H1 (cell line): ENCODE results near the gene TEK. TPM values are rescaled to one million over a fixed set of nuclear protein-coding genes. Genes with fewer than 3 reads are reported as not detected.

ENCODE experiments used
- CTCF ChIA-PET: fragments of 300-600 bp; sonication (Branson Sonifier 250); formaldehyde crosslinking; loops from one replicate; lab custom pipeline; 2021; ENCODE audit not compliant: partially characterized antibody; lab: Charles Lee
- POLR2A ChIA-PET: fragments of 300-600 bp; sonication (Branson Sonifier 250); formaldehyde crosslinking; loops from one replicate; lab custom pipeline; 2021; ENCODE audit warnings: inconsistent platforms; ENCODE audit not compliant: partially characterized antibody; lab: Charles Lee
- DNase-seq, 2 experiments: peaks; one replicate each; pipeline versions ENCODE4 v3.0.0 to v3.0.0-alpha.2; 2010 to 2022; ENCODE audit warnings: low spot score in 2 of 2, low read depth in 1 of 2, mixed read lengths in 1 of 2
- FAIRE-seq: peaks from 2 replicates; lab custom pipeline; 2011; peaks lifted over from hg19 to GRCh38; lab: Jason Lieb, UNC
- H2AFZ ChIP-seq: 2 replicates; pipeline ENCODE4 v1.8.1; 2012; ENCODE audit warnings: low read length, inconsistent platforms
- H2AK5ac ChIP-seq: 2 replicates; pipeline ENCODE4 v1.6.1; 2013; ENCODE audit warnings: low read depth, low read length
- H2BK120ac ChIP-seq: replicated peaks from 2 replicates; pipeline ENCODE3; 2013; ENCODE audit warnings: low read depth, low read length, inconsistent platforms
- H2BK12ac ChIP-seq: 2 replicates; pipeline ENCODE4 v1.6.1; 2013; ENCODE audit warnings: low read depth, low read length
- H2BK15ac ChIP-seq: 2 replicates; pipeline ENCODE4 v1.6.1; 2013; ENCODE audit warnings: low read length
- H2BK20ac ChIP-seq: 2 replicates; pipeline ENCODE4 v1.6.1; 2013; ENCODE audit warnings: low read length
- H2BK5ac ChIP-seq: 2 replicates; pipeline ENCODE4 v1.6.1; 2013; ENCODE audit warnings: low read depth, low read length
- H3K14ac ChIP-seq: 2 replicates; pipeline ENCODE4 v1.6.1; 2013; ENCODE audit warnings: inconsistent platforms; ENCODE audit not compliant: insufficient read length
- H3K18ac ChIP-seq: 2 replicates; pipeline ENCODE4 v1.6.1; 2013; ENCODE audit warnings: low read length; ENCODE audit errors: extremely low read depth
- H3K23ac ChIP-seq: 2 replicates; pipeline ENCODE4 v1.6.1; 2013; ENCODE audit warnings: inconsistent platforms; ENCODE audit not compliant: insufficient read length
- H3K23me2 ChIP-seq: 2 replicates; pipeline ENCODE4 v1.6.1; 2013; ENCODE audit warnings: low read depth, low read length
- H3K27ac ChIP-seq: 2 replicates; pipeline ENCODE4 v1.6.1; 2011; ENCODE audit warnings: low read depth, low read length, inconsistent platforms
- H3K27me3 ChIP-seq, 4 experiments: replicated peaks in 1 of 4; 1 replicate in 1 of 4; 2 replicates in 3 of 4; pipeline versions ENCODE4 v1.6.1 to v1.8.1; 2011 to 2013; ENCODE audit warnings: low read length in 3 of 4, mild to moderate bottlenecking in 3 of 4, inconsistent platforms in 2 of 4, mixed read lengths in 2 of 4, moderate library complexity in 1 of 4; ENCODE audit not compliant: control insufficient read depth in 3 of 4, insufficient read depth in 3 of 4; ENCODE audit errors: extremely low read depth in 1 of 4
- H3K36me3 ChIP-seq, 4 experiments: 2 replicates each; pipeline versions ENCODE4 v1.6.1 to v1.8.1; 2011 to 2013; ENCODE audit warnings: mild to moderate bottlenecking in 4 of 4, low read length in 3 of 4, moderate library complexity in 2 of 4, control low read depth in 1 of 4, inconsistent platforms in 1 of 4; ENCODE audit not compliant: insufficient read depth in 4 of 4, control insufficient read depth in 2 of 4
- H3K4ac ChIP-seq: replicated peaks from 2 replicates; pipeline ENCODE3; 2013; ENCODE audit warnings: low read length, low read depth, mixed read lengths, inconsistent platforms; ENCODE audit not compliant: insufficient read length
- H3K4me1 ChIP-seq, 4 experiments: replicated peaks in 1 of 4; 1 replicate in 1 of 4; 2 replicates in 3 of 4; pipeline versions ENCODE4 v1.6.1 to v1.8.1; 2011 to 2013; ENCODE audit warnings: low read length in 3 of 4, inconsistent platforms in 2 of 4, mixed read lengths in 1 of 4; ENCODE audit not compliant: insufficient read depth in 4 of 4, control insufficient read depth in 3 of 4
- H3K4me2 ChIP-seq, 2 experiments: 2 replicates each; pipeline versions ENCODE4 v1.6.1 to v1.8.1; 2011 to 2013; ENCODE audit warnings: low read depth in 2 of 2, low read length in 2 of 2, control low read depth in 1 of 2, inconsistent platforms in 1 of 2, mild to moderate bottlenecking in 1 of 2; ENCODE audit not compliant: insufficient read depth in 1 of 2
- H3K4me3 ChIP-seq, 4 experiments: fragments of 200-600, 300-600 bp in 1 of 4; sonication (generic), shearing (Covaris generic), sonication (Bioruptor Twin) in 1 of 4; 2 replicates each; pipeline versions ENCODE4 v1.5.1 to v1.8.1; 2011 to 2016; ENCODE audit warnings: low read length in 4 of 4, low read depth in 3 of 4, control low read depth in 2 of 4, inconsistent platforms in 2 of 4, mild to moderate bottlenecking in 2 of 4, mixed read lengths in 1 of 4, moderate library complexity in 1 of 4; ENCODE audit not compliant: insufficient read depth in 2 of 4; ENCODE audit errors: extremely low read depth in 1 of 4
- H3K56ac ChIP-seq: replicated peaks from 2 replicates; pipeline ENCODE3; 2013; ENCODE audit warnings: low read depth, mild to moderate bottlenecking, mixed read lengths, low read length, inconsistent platforms; ENCODE audit not compliant: insufficient read length
- H3K79me1 ChIP-seq: 2 replicates; pipeline ENCODE4 v1.6.1; 2013; ENCODE audit warnings: low read depth, low read length, control low read depth
- H3K79me2 ChIP-seq, 2 experiments: 2 replicates each; pipeline versions ENCODE4 v1.6.1 to v1.8.1; 2012 to 2013; ENCODE audit warnings: low read length in 2 of 2, mild to moderate bottlenecking in 2 of 2, inconsistent platforms in 1 of 2; ENCODE audit not compliant: insufficient read depth in 2 of 2, control insufficient read depth in 1 of 2
- H3K9ac ChIP-seq, 4 experiments: replicated peaks in 1 of 4; 1 replicate in 1 of 4; 2 replicates in 3 of 4; pipeline versions ENCODE4 v1.6.1 to v1.8.1; 2011 to 2013; ENCODE audit warnings: low read depth in 3 of 4, low read length in 3 of 4, control low read depth in 2 of 4, mild to moderate bottlenecking in 2 of 4, moderate library complexity in 2 of 4, inconsistent platforms in 1 of 4; ENCODE audit errors: extremely low read depth in 1 of 4
- H3K9me3 ChIP-seq, 2 experiments: 2 replicates each; pipeline versions ENCODE4 v1.6.1 to v1.8.1; 2012 to 2013; ENCODE audit warnings: mild to moderate bottlenecking in 2 of 2, moderate library complexity in 2 of 2, control low read depth in 1 of 2, inconsistent platforms in 1 of 2, low read depth in 1 of 2, low read length in 1 of 2, mixed read lengths in 1 of 2; ENCODE audit not compliant: insufficient read depth in 2 of 2
- H4K20me1 ChIP-seq, 2 experiments: replicated peaks in 1 of 2; 2 replicates each; pipeline versions ENCODE3 to v1.8.1; 2011 to 2013; ENCODE audit warnings: inconsistent platforms in 2 of 2, low read length in 2 of 2, mild to moderate bottlenecking in 1 of 2; ENCODE audit not compliant: insufficient read depth in 2 of 2, control insufficient read depth in 1 of 2
- H4K5ac ChIP-seq: 2 replicates; pipeline ENCODE4 v1.6.1; 2013; ENCODE audit warnings: low read length, low read depth, mixed read lengths, inconsistent platforms; ENCODE audit not compliant: insufficient read length
- H4K8ac ChIP-seq: 2 replicates; pipeline ENCODE4 v1.8.0; 2013; ENCODE audit warnings: mild to moderate bottlenecking, moderate library complexity, low read length, inconsistent platforms; ENCODE audit not compliant: insufficient read depth; ENCODE audit errors: extremely low read depth
- H4K91ac ChIP-seq: replicated peaks from 2 replicates; pipeline ENCODE3; 2013; ENCODE audit warnings: low read length, mixed read lengths, inconsistent platforms; ENCODE audit not compliant: insufficient read length
- BRCA1 ChIP-seq: IDR thresholded peaks from 2 replicates; pipeline ENCODE4 v1.6.1; 2012; ENCODE audit warnings: low read depth, low read length, improper control_type of control experiment
- CBX5 ChIP-seq: fragments of 300-800, 300-1000 bp; sonication (generic); IDR thresholded peaks from 2 replicates; pipeline ENCODE4 v1.7.1; 2016; ENCODE audit warnings: antibody characterized with exemption, low read length, low read depth
- CHD1 ChIP-seq: IDR thresholded peaks from 2 replicates; pipeline ENCODE4 v1.6.1; 2012; ENCODE audit warnings: low read depth, low read length, improper control_type of control experiment
- CREB1 ChIP-seq: IDR thresholded peaks from 2 replicates; pipeline ENCODE4 v1.6.1; 2012; ENCODE audit warnings: inconsistent platforms
- JUN ChIP-seq: IDR thresholded peaks from 2 replicates; pipeline ENCODE4 v1.6.1; 2011; ENCODE audit warnings: low read depth, mild to moderate bottlenecking, improper control_type of control experiment, low read length
- KDM4A ChIP-seq: IDR thresholded peaks from one replicate; pipeline ENCODE4 v1.7.1; 2012; ENCODE audit warnings: low read depth, mild to moderate bottlenecking, moderate library complexity, low read length, inconsistent platforms; ENCODE audit not compliant: severe bottlenecking
- POLR2A ChIP-seq, 2 experiments: IDR thresholded peaks; 1 replicate in 1 of 2; 2 replicates in 1 of 2; pipeline ENCODE4 v1.6.1; 2011; ENCODE audit warnings: low read depth in 2 of 2, low read length in 2 of 2, mild to moderate bottlenecking in 2 of 2; ENCODE audit errors: control extremely low read depth in 1 of 2
- POLR2AphosphoS5 ChIP-seq: IDR thresholded peaks from 2 replicates; pipeline ENCODE4 v1.6.1; 2011; ENCODE audit warnings: low read depth, low read length
- RBBP5 ChIP-seq: IDR thresholded peaks from 2 replicates; pipeline ENCODE4 v1.7.1; 2012; ENCODE audit warnings: low read depth, mild to moderate bottlenecking, inconsistent platforms, low read length, moderate library complexity, borderline replicate concordance
- RFX5 ChIP-seq: IDR thresholded peaks from 2 replicates; pipeline ENCODE4 v1.6.1; 2011; ENCODE audit warnings: low read depth, low read length, improper control_type of control experiment, borderline replicate concordance
- RXRA ChIP-seq: IDR thresholded peaks from 2 replicates; pipeline ENCODE4 v1.6.1; 2011; ENCODE audit warnings: low read depth, mild to moderate bottlenecking, low read length, moderate library complexity; ENCODE audit not compliant: insufficient read depth
- TAF7 ChIP-seq: optimal IDR thresholded peaks from 2 replicates; pipeline ENCODE3; 2011; ENCODE audit warnings: low read depth, mild to moderate bottlenecking, inconsistent platforms, low read length, moderate library complexity, borderline replicate concordance
- YY1 ChIP-seq: IDR thresholded peaks from 2 replicates; pipeline ENCODE4 v1.6.1; 2011; ENCODE audit warnings: low read depth, mild to moderate bottlenecking, low read length
- ZNF274 ChIP-seq: IDR thresholded peaks from 2 replicates; pipeline ENCODE4 v1.7.0; 2012; ENCODE audit warnings: low read length, borderline replicate concordance; ENCODE audit errors: extremely low read depth
- whole genome bisulfite sequencing, 2 experiments: shearing (Covaris generic) in 1 of 2; methylation state at CpG; one replicate each; pipeline versions ENCODE4 v1.1.6 to v1.1.7; 2013 to 2015; ENCODE audit warnings: low lambda C conversion rate in 2 of 2, mixed read lengths in 2 of 2, inconsistent platforms in 1 of 2, low coverage in 1 of 2, missing lambda C conversion rate in 1 of 2; ENCODE audit not compliant: insufficient replicate concordance in 2 of 2, insufficient coverage in 1 of 2, insufficient read length in 1 of 2; ENCODE audit errors: extremely low coverage in 1 of 2, missing lambda C conversion rate in 1 of 2; 5-methylcytosine and 5-hydroxymethylcytosine counted together
- polyA plus RNA-seq, 7 experiments: library from polyadenylated mRNA; depleted of rRNA in 3 of 7; stranded (reverse) in 5 of 7; unstranded in 2 of 7; fragments of >200 nt in 5 of 7; fragments of 200-250 nt in 2 of 7; gene quantifications; 1 replicate in 5 of 7; 2 replicates in 1 of 7; 4 replicates in 1 of 7; pipeline versions ENCODE4 v1.2.1 to v1.2.3, GENCODE V29; 2011 to 2013; ENCODE audit warnings: missing spikeins in 2 of 7, mixed read lengths in 2 of 7
- total RNA-seq: library from RNA; stranded (reverse); fragmentation: NEBNext Ultra II Directional; extraction: Animal tissue kit (Norgen Biotek cat#: 25700); gene quantifications from 2 replicates; pipeline ENCODE4 v1.2.1, GENCODE V29; 2021

Gene TEK
- total and polyA plus RNA-seq, 2 of the 8 experiments (the other 6 are each of a cell fraction or from before 2014, with no cell fraction given), result 11.0 to 35.8 TPM

- Histone ChIP-seq H3K79me1 (no peaks in the 10 kb centered on the region), H2BK5ac (no peak overlapping the region), H2BK120ac (no peak overlapping the region), H3K27ac (no peak overlapping the region), H2BK15ac (no peak overlapping the region), H3K9ac (no peak overlapping the region), H3K23me2 (no peaks in the 10 kb centered on the region), H3K4me3 (no peak overlapping the region), H3K4ac (no peak overlapping the region), H4K91ac (no peak overlapping the region), H2BK12ac (no peak overlapping the region), H2AFZ (no peak overlapping the region), H3K4me2 (no peak overlapping the region), H4K8ac (no peak overlapping the region), H4K20me1 (no peaks in the 10 kb centered on the region), H3K36me3 (no peaks in the 10 kb centered on the region), H3K4me1 (no peaks in the 10 kb centered on the region), H3K9me3 (no peaks in the 10 kb centered on the region), H3K18ac (no peak overlapping the region), H3K14ac (no peak overlapping the region), H3K27me3 (no peaks in the 10 kb centered on the region), H2BK20ac (no peak overlapping the region), H3K79me2 (no peaks in the 10 kb centered on the region), H3K56ac (no peak overlapping the region), H4K5ac (no peak overlapping the region), H2AK5ac (no peak overlapping the region)
- ChIA-PET CTCF (interaction anchor here (1.0 kb wide), 1 partner anchor 17 kb away, joined by 3 read pairs; no protein-coding TSS in a partner anchor), POLR2A (no interaction called here)
- FAIRE-seq (no peak), DNase-seq (no peak)
- 84% methylated on average over 1 of the region's 1 CpG; no CpG with 5 or more reads in 1 of the 2 experiments for WGBS, 2 experiments
- no peak for TF ChIP-seq KDM4A
- no peak for TF ChIP-seq TAF7
- TF ChIP-seq RXRA, result no peak
- TF ChIP-seq BRCA1, result no peak
- no peak for TF ChIP-seq CBX5
- no peak for TF ChIP-seq RFX5
- TF ChIP-seq JUN, result no peak
- TF ChIP-seq CHD1, result no peak
- no peak for TF ChIP-seq CREB1
- TF ChIP-seq RBBP5, result no peak
- no peak for TF ChIP-seq POLR2A (IDR thresholded peaks at IDR 0.05; ENCODE audit: control extremely low read depth in 1 of 2, low read depth in 2 of 2, low read length in 2 of 2)
- no peak for TF ChIP-seq ZNF274
- TF ChIP-seq YY1, result no peak
- TF ChIP-seq POLR2AphosphoS5, result no peak
- TF ChIP-seq, all 59 proteins: peak for 0
- no peak overlapping the region for H3K23ac ChIP-seq
These were observed 49.6 kb upstream of the TEK start for GRCh38 chr9:27059412-27059811.
